ENCODE measurements around the gene XAF1.
"Not testable (repeated sequence)": the region's sequence is repeated elsewhere in the genome, so short reads cannot be mapped to it uniquely, and the experiment has no call there.

XAF1 gene

DNA sequence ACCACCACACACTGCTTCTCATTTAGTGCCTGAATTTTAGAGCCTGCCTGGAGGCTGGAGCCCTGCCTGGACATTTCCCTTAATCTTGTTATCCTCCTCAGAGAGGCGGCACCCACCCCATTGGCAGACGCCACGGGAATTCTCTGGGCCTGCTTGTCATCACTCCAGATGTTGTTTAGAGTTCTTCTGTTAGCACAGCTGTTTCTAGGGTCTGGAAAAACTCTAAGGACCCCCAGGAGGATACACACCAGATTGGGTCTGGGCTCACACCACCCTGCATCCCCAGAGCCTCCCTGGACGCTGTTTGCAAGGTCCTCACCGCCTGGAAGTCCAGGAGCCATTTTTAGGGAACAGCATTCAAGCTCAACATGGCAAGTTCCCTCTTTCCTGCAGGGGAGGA is 565 bp upstream of the XAF1 start:
- DNase-seq: no peak

DNA sequence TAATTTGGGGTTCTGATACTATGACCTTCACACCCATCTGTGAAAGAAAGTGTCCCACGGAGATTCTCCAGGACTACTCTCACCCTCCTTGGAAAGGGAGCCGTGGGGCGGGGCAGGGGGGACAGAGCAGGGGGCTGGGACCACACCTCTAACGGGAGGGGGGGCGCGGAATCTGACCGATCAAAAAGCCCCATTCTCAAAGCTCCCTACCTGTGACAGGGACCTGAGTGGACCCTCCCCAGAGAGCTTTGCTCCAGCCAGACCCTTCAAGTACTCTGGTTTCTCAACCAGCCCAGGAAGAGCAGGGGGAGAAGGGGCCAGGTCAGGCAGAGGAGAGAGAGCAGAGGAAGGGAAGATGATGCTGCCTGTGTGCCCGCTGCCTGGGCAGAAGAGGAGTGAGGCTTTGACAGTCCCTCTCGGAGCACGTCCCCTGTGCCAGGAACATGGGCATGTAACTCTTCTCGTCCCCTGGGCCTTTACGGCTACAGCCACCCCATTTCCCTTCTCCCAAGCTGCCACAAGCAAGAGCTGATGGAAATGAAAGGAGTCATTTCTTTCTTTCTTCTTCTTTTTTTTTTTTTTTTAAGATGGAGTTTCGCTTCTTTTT is 682 bp downstream of the XAF1 start:
- DNase-seq: no peak

DNA sequence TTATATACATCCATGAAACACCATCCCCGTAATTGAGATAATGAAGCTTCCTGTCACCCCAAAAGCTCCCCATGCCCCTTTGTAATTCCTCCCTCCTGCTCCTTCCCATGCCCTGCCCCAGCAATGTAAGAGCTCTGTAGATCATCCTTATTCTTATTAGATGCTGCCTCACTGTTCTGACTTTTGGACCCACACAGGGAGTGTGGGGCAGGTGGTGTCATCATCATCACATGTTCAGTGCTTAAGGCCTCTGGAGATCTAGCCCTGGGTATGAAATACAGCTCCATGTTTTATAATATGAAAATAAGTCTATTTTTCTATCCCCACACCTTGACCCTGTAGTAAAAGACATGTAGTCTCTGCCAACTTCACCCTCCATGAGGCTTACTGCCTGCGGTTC is 1.9 kb downstream of the XAF1 start:
- DNase-seq: no peak

DNA sequence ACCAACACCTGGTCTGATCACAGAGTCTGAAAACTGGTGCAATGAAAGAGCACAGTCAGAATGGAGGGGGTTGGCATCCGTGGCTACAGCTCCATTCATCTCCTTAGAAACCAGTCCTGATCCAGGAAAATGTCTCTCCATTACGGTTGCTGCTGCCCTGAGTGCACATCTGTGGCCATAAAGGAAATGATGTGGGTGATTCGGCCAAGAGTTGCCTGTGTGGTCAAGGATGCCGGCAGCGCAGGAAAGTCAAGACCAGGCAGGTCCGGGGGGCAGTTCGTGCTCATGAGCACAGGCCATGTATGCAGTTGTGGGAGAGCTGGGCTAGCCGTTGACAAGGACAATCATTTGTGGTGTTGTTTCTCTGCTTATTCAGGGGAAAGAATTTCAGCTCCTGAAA is 5.9 kb downstream of the XAF1 start:
- no peak for DNase-seq

DNA sequence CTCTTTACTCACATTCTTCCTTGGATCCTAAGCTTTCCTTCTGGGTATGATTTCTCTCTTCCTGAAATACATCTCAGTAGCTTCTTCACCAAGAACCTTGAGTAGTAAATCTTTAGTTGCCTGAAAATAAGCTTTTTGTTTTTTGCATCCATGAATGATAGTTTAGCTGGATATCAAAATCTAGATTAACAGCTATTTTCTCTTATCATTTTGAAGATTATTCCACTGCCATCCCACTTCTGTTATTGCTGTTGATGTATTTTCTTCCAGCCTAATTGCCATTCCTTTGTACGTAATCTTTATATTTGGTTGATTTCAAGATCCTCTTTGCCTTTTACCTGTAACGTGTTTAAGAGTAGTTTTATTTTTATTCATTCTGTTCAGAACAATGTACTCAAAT is 12.6 kb downstream of the XAF1 start:
- DNase-seq: no peak

DNA sequence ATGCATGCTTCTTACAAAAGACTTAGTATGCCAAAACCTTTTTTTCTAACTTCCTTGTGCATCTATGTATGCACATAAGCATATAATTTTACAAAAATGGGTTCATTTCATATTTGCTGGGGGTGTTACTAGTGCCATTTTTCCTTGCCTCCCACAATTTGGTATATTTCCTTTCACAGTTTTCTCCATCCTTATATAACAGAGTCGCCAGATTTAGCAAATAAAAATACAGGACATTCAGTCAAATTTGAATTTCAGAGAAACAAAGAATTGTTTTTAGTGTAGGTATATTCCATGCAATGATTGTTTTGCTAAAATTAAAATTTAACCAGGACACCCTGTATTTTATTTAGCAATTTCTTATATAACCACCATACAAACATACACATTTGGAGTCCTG is 16.2 kb downstream of the XAF1 start:
- no peak for DNase-seq

DNA sequence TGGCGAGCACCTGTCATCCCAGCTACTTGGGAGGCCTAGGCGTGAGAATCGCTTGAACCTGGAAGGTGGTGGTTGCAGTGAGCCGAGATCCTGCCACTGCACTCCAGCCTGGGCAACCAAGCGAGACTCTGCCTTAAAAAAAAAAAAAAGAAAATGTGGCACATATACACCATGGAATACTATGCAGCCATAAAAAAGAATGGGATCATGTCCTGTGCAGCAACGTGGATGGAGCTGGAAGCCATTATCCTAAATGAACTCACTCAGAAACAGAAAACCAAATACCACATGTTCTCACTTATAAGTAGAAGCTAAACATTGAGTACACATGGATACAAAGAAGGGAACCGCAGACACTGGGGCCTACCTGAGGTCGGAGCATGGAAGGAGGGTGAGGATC is 19.1 kb downstream of the XAF1 start:
- DNase-seq: not testable (repeated sequence)

DNA sequence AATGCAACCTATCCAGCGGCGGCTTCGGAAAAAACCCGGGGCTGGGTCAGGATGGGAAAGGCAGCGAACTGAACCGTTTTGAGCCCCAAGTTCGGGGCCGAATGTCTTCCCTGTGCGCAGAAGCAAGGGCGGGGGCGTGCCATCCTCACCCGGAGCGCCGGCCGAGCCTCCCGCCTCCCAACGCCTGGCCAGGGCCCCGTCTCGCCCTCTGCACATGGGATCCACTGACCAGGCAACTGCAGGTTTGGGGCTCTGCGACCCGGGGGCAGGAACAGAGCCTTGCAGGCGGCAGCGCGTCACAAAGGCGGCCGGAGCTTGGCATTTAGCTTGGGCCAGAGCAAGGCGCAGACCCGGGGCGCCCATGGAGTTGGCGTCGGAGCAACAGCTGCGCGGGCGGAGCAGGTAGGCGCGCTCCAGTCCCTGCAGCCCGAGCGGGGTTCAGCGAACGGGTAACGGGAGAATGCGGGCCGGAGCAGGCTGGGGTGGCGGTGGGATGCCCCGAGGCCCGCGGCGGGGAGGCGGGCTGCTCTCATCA is 20.1 kb downstream of the XAF1 start, which contains the start of gene FBXO39:
TSS of gene FBXO39 (plus strand) at position 345 of the 535 bp plus-strand sequence. CDS start 3,654 bp downstream, outside the sequence.
- no peak for DNase-seq

DNA sequence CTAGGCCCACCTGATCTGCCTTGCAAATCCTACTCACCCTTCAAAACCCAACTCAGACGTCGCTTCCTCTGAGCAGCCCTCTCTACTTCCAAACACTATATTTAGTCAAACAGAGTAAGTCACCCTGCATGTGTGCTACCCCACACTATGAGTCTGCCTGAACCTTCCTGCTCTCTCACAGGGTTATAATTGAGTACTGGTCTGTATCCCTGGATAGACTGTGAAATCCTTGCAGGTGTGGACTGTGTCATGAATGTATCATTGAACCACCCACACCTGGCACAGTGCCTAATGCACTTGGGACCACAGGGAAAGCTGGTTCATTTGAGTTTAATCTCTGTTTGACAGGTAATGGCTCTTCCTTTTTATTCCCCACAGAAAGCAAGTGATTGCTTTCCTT is 23.6 kb downstream of the XAF1 start:
- DNase-seq: no peak

DNA sequence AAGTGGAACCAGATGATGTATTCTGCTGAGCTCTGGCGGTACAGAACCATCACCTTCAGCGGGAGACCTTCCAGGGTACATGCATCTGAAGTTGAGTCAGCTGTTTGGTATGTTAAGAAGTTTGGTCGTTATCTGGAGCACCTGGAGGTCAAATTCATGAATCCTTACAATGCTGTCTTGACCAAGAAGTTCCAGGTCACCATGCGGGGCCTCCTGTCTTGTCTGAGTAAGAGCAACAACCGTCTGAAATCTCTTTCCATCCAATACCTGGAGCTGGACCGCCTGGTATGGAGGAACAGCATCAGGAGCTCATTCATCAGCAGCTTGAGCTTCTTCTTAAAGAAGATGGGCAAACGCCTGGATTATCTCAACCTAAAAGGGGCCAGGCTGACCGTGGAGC is 24.2 kb downstream of the XAF1 start:
- DNase-seq: no peak

DNA sequence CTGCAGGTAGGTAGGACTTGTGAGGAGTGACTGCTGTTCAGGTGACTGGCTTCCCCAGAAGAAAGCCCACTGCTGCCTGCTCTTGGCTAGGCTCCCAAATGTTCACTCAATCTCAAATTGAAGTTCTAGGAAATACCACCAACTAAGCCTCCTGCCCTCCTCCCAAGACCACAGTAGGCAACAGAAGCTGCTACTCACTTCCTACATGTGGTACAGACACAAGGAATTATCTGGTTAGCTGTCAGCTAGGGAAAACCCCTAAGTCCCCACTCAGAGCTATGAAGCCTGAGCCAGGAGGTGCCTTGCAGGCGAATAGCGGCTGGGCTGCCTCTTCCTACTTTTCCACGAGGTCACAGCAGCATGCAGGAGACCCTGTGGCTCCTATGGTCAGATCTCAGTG is 25.0 kb downstream of the XAF1 start:
- no peak for DNase-seq

DNA sequence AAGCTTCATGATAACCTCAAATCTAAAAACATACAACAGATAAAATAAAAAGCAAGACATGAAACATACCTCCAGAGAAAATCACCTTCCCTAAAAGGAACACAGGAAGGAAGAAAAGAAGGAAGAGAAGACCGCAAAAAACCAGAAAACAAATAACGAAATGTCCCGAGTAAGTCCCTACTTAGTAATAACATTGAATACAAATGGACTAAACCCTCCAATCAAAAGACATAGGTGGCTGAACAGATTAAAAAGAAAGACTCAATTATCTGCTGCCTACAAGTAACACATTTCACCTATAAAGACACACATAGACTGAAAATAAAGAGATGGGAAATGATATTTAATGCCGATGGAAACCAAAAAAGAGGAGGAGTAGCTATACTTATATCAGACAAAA is 26.4 kb downstream of the XAF1 start:
- no peak for DNase-seq

DNA sequence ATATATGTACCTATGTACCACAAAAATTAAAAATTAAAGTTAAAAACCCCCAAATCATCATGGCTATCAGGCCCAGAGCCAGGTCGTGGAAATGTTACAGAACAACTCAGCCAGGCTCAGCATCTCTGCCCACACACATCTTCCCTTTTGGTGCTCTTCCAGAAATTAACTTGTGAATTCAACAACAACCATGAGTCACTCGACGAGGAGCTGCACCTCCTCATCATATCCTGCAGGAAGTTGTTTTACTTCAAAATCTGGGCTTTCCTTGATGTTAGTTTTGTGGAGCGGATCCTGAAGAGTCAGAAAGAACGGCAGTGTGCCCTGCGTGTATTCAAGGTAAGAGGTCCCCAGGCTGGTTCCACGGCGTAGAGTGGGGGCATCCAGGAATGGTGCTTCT is 30.8 kb downstream of the XAF1 start:
- DNase-seq: no peak

DNA sequence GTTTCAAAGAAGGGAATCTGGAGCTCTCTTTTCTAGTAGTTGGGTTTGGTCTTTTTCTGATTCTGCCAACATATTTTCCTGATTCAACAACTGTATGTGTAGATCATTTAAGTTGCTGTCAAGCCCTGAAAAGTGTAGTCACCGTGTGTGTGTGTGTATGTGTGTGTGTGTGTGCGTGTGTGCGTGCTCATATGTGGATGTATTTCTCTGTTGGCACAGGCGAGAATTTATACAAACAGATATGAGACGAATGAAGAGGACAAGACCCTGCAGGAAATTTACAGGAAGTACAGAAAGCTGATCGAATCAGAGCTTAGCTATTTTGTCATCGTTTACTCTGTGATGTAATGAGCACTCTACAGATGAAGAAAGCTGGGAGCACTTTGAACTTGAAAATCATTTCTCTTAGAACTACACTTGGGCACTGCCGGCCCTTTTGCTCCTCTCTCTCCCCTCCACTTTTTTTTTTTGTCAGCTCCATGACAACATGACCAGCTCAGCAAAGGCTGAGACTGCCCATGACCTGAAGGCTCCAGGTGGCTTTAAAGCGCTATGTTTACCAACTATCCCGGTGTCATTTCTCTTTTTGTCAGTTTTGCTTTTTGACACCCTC is 31.3 kb downstream of the XAF1 start:
- DNase-seq: no peak

DNA sequence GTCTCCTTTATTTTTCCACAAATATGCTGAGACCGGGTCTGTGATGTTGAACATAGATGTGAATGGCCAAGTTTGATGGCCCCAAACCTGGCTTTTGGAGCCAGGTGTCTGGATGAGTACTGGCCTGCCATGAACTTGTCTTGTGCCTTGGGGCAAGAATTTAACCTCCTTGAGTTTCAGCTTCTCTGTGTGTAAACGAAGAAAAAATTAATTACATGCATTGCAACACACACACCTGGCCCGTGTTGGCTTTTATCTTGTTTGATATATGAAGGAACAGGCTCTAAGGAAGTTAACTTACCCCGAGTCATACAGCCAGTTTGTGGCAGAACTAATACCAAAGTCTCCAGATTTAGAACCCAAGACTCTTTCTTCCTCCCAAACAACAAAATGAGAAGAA is 33.3 kb downstream of the XAF1 start:
- no peak for DNase-seq

DNA sequence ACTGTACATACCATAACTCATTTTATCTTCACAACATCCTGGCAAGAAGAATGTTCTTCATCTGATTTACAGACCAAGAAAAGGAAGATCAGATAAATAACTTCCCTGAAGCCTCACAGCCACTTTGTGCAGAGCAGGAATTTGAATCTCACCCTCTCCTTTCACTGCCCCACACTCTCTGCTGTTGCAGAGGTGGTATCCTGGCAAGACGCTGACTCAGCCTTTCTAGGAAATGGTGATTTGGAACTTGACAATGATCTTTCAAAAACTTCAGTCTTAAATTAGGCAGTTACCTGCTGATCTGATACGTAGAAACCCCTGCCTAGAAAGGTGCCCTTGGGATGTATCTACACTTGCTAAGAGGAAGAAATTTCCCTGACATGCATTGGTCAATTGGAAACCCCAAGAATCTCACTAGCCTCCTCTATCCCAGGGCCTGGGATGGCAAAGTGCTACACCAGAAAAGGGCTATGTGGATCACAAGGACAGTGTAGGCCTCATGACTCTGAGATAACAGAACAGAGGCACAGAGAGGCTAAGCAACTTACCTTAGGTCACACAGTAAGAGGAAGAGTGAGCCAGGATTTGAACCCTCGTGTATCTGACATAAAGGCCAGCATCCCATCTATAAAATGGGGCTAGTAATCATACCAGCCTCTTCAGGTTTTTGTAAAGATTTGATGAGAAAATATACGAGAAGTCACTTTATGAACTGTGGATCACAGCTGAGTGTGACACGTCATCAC is 38.1 kb downstream of the XAF1 start:
- no peak for DNase-seq

DNA sequence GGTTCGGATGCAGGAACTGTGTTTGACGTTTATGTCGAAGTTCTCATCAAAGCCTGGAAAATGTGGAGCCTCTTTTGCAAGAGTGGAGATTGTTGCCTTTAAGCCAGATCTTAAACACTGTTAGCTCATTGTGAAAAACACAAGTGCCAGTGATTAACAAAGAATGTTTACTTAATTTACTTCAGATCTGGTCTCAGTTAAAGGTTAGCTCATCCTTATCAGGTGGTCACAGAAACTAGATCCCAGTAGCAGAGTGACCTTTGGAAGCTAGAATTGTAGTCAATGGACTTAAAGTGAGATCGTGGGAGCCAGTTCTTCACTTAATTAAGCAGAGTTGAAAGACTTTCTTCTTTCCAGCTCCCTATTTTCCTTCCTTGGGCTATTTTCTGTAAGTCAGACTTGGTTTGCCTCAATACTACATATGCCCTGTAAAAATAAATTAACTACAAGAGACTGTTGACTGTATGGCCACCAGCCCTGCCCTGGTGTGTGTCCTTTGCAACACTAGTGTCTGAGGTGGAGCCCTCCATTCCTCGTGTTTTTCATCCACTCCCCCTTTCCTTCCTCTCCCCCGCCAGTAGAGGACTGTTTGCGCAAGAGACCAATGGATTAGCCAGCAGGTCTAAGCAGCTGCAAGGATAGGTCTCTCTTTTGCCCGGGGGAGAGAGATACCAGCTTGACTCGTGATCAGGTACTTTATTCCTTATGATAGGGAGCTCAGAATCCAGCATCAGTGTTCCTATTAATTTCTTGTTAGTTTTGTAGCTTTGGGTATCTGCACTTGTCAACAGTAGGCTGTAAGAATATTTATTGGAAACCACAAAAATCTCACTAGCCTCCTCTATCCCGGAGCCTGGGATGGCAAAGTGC is 40.4 kb downstream of the XAF1 start:
- no peak for DNase-seq

DNA sequence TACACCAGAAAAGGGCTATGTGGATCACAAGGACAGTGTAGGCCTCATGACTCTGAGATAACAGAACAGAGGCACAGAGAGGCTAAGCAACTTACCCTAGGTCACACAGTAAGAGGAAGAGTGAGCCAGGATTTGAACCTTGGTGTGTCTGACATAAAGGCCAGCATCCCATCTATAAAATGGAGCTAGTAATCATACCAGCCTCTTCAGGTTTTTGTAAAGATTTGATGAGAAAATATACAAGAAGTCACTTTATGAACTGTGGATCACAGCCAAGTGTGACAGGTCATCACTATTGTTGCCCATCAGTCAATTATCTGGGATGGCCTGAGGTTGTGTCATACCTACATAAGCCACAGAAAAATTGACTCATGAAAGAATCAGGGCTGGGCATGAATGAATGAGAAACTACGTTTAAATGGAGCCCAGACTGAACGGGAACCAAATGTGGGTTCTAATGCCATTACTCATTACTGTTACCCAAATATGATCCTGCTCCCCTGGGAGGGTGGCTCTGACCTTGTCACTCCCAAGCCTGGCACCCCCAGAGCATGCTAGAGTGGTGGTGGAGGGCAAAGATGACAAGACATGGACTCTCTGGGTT is 41.1 kb downstream of the XAF1 start:
- no peak for DNase-seq

DNA sequence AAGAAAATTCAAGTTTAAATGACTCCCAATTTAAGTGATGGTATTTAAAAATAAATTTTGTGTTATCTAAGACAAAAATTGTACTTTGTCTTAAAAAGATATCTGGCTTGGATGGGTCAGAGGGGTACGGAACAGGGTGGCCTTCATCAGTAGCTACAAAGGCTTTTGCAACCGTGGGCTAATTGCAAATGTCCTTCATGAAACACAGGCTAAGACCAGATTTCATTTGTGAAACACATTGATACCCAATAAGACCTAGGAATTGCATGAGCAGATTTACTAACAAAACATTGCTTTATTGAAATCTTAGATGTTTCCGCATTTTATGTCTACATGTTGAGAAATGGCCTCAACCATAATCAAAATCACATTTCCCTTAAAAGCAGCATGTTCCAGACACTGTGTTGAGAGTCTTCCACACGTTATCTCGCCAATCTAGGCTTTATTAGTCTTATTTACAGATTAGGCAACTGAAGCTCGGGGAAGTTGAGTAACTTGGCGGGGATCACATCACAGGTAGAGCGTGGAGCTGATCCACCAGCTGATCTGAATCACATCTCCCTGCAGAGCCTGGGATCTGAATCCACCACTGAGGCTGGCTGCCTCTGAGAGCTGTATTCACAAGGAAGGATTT is 42.0 kb downstream of the XAF1 start:
- DNase-seq: no peak

DNA sequence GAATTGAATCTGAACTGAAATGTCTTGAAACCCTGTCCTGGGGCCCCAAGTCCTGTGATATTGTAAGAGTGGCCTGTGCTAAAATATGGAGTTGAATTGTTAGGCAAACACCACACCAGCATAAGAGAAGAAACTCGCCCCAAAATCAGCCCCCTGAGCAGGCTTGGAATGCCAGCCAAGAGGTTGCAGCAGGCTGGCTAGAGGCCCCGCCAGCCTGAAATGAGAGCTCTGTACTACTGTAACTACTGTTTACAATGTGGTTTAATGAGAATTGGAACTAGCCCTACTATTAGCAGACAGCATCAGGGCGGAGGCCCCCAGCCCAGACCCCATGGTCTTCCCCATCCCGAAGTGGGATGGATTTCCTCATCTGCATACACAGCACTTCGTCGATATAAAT is 43.9 kb downstream of the XAF1 start:
- DNase-seq: no peak

DNA sequence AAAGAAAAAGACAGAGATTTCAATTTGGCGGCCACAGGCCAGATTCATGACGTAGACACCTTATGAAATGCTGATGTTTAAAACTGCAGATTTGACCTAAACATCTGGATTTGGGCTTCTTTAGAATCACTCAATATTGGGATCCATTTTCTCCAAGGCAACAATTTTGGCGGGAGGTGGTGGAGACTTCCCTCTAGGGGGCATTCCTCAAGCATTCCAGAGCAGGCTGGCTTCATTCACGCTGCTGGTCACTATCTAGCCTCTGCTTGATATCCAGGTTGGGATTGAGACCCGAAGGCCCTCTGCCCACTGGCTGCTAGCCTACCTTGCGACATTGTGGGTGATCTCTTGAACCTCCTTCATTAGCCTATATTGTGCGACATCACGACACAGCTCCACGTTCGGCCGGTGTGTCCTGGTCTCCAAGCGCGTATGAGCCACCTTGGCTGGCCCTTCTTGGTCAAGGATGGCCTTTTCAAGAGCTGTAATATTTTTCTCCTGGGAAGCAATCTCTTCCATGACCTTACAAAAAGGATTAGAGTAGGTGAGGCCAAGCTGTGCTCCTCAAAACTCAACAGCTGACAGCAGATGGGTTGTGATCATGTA is 44.7 kb downstream of the XAF1 start:
- DNase-seq: no peak

DNA sequence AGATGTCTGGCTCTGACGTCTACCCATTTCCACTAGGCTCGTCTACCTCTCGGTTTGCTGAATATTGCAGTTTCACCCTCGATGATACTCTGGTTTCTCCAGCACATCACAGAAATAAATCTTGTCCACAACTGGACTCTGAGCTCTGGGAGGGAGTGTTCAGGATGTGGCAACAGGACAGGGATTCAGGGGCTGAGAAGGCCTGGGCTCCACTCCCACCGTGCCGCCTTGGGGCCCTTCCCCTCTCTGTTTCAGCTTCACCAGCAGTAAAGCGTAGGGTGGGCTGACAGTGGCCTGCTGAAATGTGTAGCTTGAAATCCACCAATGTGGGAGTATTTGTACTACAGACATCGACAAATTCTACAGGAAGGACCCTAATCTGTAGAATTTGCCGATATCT is 55.7 kb downstream of the XAF1 start:
- no peak for DNase-seq

All from NCI-H2107 (cell line).